OCI-LY3 (cell line): ENCODE data around the gene NAT10.

Source experiments
- H2AFZ ChIP-seq: fragments of 200-600, 300-600 bp; shearing (Covaris generic); 2 replicates; pipeline ENCODE4 v1.6.0; 2014; ENCODE audit warnings: antibody characterized with exemption, low read depth, low read length
- H3K27ac ChIP-seq: fragments of 200-600, 300-600 bp; sonication (generic); 2 replicates; pipeline ENCODE4 v1.5.1; 2014; ENCODE audit warnings: mild to moderate bottlenecking, low read length, moderate library complexity, mixed read lengths
- H3K27me3 ChIP-seq: fragments of 200-600, 300-600 bp; sonication (generic); 2 replicates; pipeline ENCODE4 v1.6.1; 2014; ENCODE audit warnings: low read depth, low read length, mixed read lengths
- H3K36me3 ChIP-seq: fragments of 200-600, 300-600 bp; sonication (generic); replicated peaks from 2 replicates; pipeline ENCODE3; 2014; ENCODE audit warnings: low read depth, low read length, mixed read lengths
- H3K4me1 ChIP-seq: fragments of 300-600, 200-600 bp; sonication (generic); 2 replicates; pipeline ENCODE4 v1.6.1; 2014; ENCODE audit warnings: low read length, mixed read lengths
- H3K4me2 ChIP-seq: fragments of 200-600, 300-600 bp; sonication (generic); 2 replicates; pipeline ENCODE4 v1.6.1; 2014; ENCODE audit warnings: low read length, mixed read lengths
- H3K4me3 ChIP-seq: fragments of 300-600, 200-600 bp; sonication (generic); 2 replicates; pipeline ENCODE4 v1.5.1; 2014; ENCODE audit warnings: antibody characterized with exemption, mild to moderate bottlenecking, low read length, moderate library complexity
- H3K79me2 ChIP-seq: fragments of 300-600, 200-600 bp; shearing (Covaris generic); 2 replicates; pipeline ENCODE4 v1.6.1; 2014; ENCODE audit warnings: mild to moderate bottlenecking, low read length, mixed read lengths
- H3K9ac ChIP-seq: fragments of 300-600, 200-600 bp; shearing (Covaris generic); 2 replicates; pipeline ENCODE4 v1.6.0; 2014; ENCODE audit warnings: mild to moderate bottlenecking, low read length, moderate library complexity
- H3K9me3 ChIP-seq: fragments of 200-600, 300-600 bp; shearing (Covaris generic); 2 replicates; pipeline ENCODE4 v1.6.1; 2014; ENCODE audit warnings: low read length, mixed read lengths; ENCODE audit not compliant: insufficient read depth
- H4K20me1 ChIP-seq: fragments of 200-600, 300-600 bp; sonication (generic); 2 replicates; pipeline ENCODE4 v1.6.1; 2016; ENCODE audit warnings: low read length, mixed read lengths; ENCODE audit not compliant: insufficient read depth
- CTCF ChIP-seq: fragments of 200-600, 300-600 bp; sonication (generic); IDR thresholded peaks from 2 replicates; pipeline ENCODE4 v1.5.1; 2014; ENCODE audit warnings: antibody characterized with exemption, low read length, low read depth
- EZH2phosphoT487 ChIP-seq: fragments of 200-600 bp; shearing (Covaris generic); IDR thresholded peaks from 2 replicates; pipeline ENCODE4 v1.6.1; 2018; ENCODE audit warnings: antibody characterized with exemption, mixed run types, low read depth

NAT10 gene

GRCh38 chr11:34072041-34072440, 33.4 kb upstream of the NAT10 start:
- H2AFZ ChIP-seq, result no peak overlapping the region
- H3K27me3 ChIP-seq, result no peaks in the 10 kb centered on the region
- H3K9ac ChIP-seq, result no peak overlapping the region
- H3K9me3 ChIP-seq, result no peaks in the 10 kb centered on the region
- H4K20me1 ChIP-seq, result peaks cover 62% of the 10 kb centered on the region
- no peak overlapping the region for H3K27ac ChIP-seq
- no peak overlapping the region for H3K4me3 ChIP-seq
- H3K36me3 ChIP-seq, result peaks cover 44% of the 10 kb centered on the region
- peaks cover 16% of the 10 kb centered on the region for H3K4me1 ChIP-seq
- TF ChIP-seq CTCF (no peak), EZH2phosphoT487 (no peak)
- H3K4me2 ChIP-seq, result no peak overlapping the region
- H3K79me2 ChIP-seq, result peaks cover 99% of the 10 kb centered on the region

- H3K27ac ChIP-seq, result no peak overlapping the region
- no peak overlapping the region for H2AFZ ChIP-seq
- no peaks in the 10 kb centered on the region for H3K27me3 ChIP-seq
- peaks cover 98% of the 10 kb centered on the region for H3K79me2 ChIP-seq
- no peak overlapping the region for H3K9ac ChIP-seq
- H3K4me1 ChIP-seq, result peaks cover 8% of the 10 kb centered on the region
- no peak for TF ChIP-seq CTCF
- no peak for TF ChIP-seq EZH2phosphoT487
- no peaks in the 10 kb centered on the region for H3K9me3 ChIP-seq
- no peak overlapping the region for H3K4me2 ChIP-seq
- H4K20me1 ChIP-seq, result peaks cover 55% of the 10 kb centered on the region
- no peak overlapping the region for H3K4me3 ChIP-seq
- peaks cover 52% of the 10 kb centered on the region for H3K36me3 ChIP-seq
These were observed 32.6 kb upstream of the NAT10 start for GRCh38 chr11:34072832-34073231.

GRCh38 chr11:34074391-34074790, 31.0 kb upstream of the NAT10 start:
- no peak overlapping the region for H3K27ac ChIP-seq

GRCh38 chr11:34075178-34075820, 30.1 kb upstream of the NAT10 start:
- H3K4me2 ChIP-seq, result no peak overlapping the region
- H3K27me3 ChIP-seq, result no peaks in the 10 kb centered on the region
- H4K20me1 ChIP-seq, result peaks cover 40% of the 10 kb centered on the region
- TF ChIP-seq CTCF, result no peak
- TF ChIP-seq EZH2phosphoT487, result no peak
- no peak overlapping the region for H3K27ac ChIP-seq
- H3K9ac ChIP-seq, result no peak overlapping the region
- no peak overlapping the region for H2AFZ ChIP-seq
- H3K4me1 ChIP-seq, result no peaks in the 10 kb centered on the region
- no peaks in the 10 kb centered on the region for H3K9me3 ChIP-seq
- no peak overlapping the region for H3K4me3 ChIP-seq
- H3K79me2 ChIP-seq, result peaks cover 94% of the 10 kb centered on the region
- H3K36me3 ChIP-seq, result peaks cover 71% of the 10 kb centered on the region

More at GRCh38 chr11:34074391-34074790, 31.0 kb upstream of the NAT10 start:
- H3K9me3 ChIP-seq, result no peaks in the 10 kb centered on the region
- no peak for TF ChIP-seq EZH2phosphoT487
- TF ChIP-seq CTCF, result no peak
- H3K4me2 ChIP-seq, result no peak overlapping the region
- peaks cover 67% of the 10 kb centered on the region for H3K36me3 ChIP-seq
- H2AFZ ChIP-seq, result no peak overlapping the region
- no peaks in the 10 kb centered on the region for H3K27me3 ChIP-seq
- H3K4me1 ChIP-seq, result no peaks in the 10 kb centered on the region
- H3K4me3 ChIP-seq, result no peak overlapping the region
- H3K9ac ChIP-seq, result no peak overlapping the region
- H3K79me2 ChIP-seq, result peaks cover 98% of the 10 kb centered on the region
- H4K20me1 ChIP-seq, result peaks cover 49% of the 10 kb centered on the region
